Sigmoid colon (tissue), 7 donors: ENCODE measurements around the gene CDCP1. TPM values are rescaled to one million over a fixed set of nuclear protein-coding genes. Genes with fewer than 3 reads are reported as not detected.

Source experiments
- DNase-seq: peaks from one replicate; pipeline ENCODE4 v3.0.0-alpha.2; 2019
- H3K27ac ChIP-seq, 4 donors: fragments of 200-600 bp; sonication (generic); one replicate each; pipeline ENCODE4 v1.5.1; 2016 to 2019; ENCODE audit warnings: mild to moderate bottlenecking in 1 of 4
- H3K27me3 ChIP-seq, 3 donors: fragments of 200-600 bp; sonication (generic); one replicate each; pipeline ENCODE4 v1.5.1; 2019; ENCODE audit warnings: mild to moderate bottlenecking in 1 of 3
- H3K36me3 ChIP-seq, 4 donors: fragments of 200-600 bp; sonication (generic); one replicate each; pipeline ENCODE4 v1.5.1; 2016 to 2019
- H3K4me1 ChIP-seq, 4 donors: fragments of 200-600 bp; sonication (generic); one replicate each; pipeline ENCODE4 v1.5.1; 2017 to 2019
- H3K4me3 ChIP-seq, 4 donors: fragments of 200-600 bp; sonication (generic); one replicate each; pipeline ENCODE4 v1.5.1; 2017 to 2019; ENCODE audit warnings: mild to moderate bottlenecking in 2 of 4, moderate library complexity in 1 of 4
- H3K9me3 ChIP-seq, 4 donors: fragments of 200-600 bp in 3 of 4; sonication (generic) in 3 of 4; one replicate each; pipeline versions ENCODE4 v1.5.1 to v1.6.1; 2013 to 2019
- EP300 ChIP-seq, 4 donors: sonication (generic); formaldehyde crosslinking; IDR thresholded peaks; one replicate each; pipeline ENCODE4 v1.6.1; 2017; ENCODE audit warnings: antibody characterized with exemption in 4 of 4
- POLR2A ChIP-seq, 2 donors: fragments of 450-650 bp; IDR thresholded peaks; one replicate each; pipeline ENCODE4 v1.6.1; 2016; ENCODE audit warnings: antibody characterized with exemption in 2 of 2, mild to moderate bottlenecking in 2 of 2, moderate library complexity in 2 of 2
- POLR2AphosphoS5 ChIP-seq, 4 donors: sonication (generic); formaldehyde crosslinking; IDR thresholded peaks; one replicate each; pipeline ENCODE4 v1.6.1; 2017; ENCODE audit warnings: antibody characterized with exemption in 4 of 4
- WGBS, 2 donors: extraction: QIAGEN DNeasy Blood & Tissue Kit; methylation state at CpG; one replicate each; pipeline ENCODE4 v1.1.7; 2013; 5-methylcytosine and 5-hydroxymethylcytosine counted together
- intact Hi-C: fragments of 100-400 bp; cut with DNase I; formaldehyde crosslinking; loops from one replicate; pipeline ENCODE4 v1.15.1; 2023
- polyA plus RNA-seq, 3 donors: library from polyadenylated mRNA; stranded (reverse); fragments of 200-250 nt; gene quantifications; one replicate each; pipeline ENCODE4 v1.2.3, GENCODE V29; 2013
- total RNA-seq, 4 donors: library from RNA; depleted of rRNA; stranded (reverse); fragments of >200 nt; gene quantifications; one replicate each; pipeline ENCODE4 v1.1.0, GENCODE V29; 2016
- TF ChIP-seq, protein P1 (sequence below), 4 experiments: fragments of 450-650 bp in 3 of 4; fragments of 200-600 bp in 1 of 4; IDR thresholded peaks; one replicate each; pipeline ENCODE4 v1.5.1; 2016 to 2019; ENCODE audit warnings: antibody characterized with exemption in 4 of 4, mild to moderate bottlenecking in 3 of 4, moderate library complexity in 2 of 4
- donor health status: healthy with polysubstance abuse.
- donor health status: Bipolar disorder and iron deficiency.
- donor health status: healthy.

The CDCP1 gene
- total and polyA plus RNA-seq, 7 donors = 0.71 to 35.2 (median 1.2) TPM

DNA sequence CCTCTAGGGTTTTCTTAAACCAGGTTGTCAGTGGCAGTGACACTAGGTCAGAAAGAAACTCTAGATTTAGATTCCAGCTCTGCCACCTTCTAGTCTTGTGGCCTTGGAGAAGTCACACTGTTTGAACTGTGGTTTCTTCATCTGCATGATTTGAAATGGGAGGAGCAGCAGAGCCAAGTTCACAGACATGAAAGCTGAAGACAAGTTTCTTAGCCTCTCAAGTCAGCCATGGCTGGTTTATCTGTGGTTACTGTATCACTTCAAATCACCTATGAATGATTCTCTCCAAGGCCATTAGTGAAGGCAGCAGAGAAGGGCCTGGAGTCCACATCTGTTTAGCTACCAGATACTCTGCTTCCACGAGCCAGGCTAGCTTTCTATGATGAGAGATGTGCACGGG, 104.5 kb downstream of the CDCP1 start:
- Histone ChIP-seq H3K27me3 (no peaks in the 10 kb centered on the region), H3K4me1 (peaks cover 0 to 36% (median 13%) of the 10 kb centered on the region in 4 donors), H3K9me3 (no peaks in the 10 kb centered on the region), H3K36me3 (no peaks in the 10 kb centered on the region), H3K4me3 (no peak overlapping the region), H3K27ac (peak overlapping the region in 1 of 4 donors; percentile 12)
- TF ChIP-seq, protein P1, sequence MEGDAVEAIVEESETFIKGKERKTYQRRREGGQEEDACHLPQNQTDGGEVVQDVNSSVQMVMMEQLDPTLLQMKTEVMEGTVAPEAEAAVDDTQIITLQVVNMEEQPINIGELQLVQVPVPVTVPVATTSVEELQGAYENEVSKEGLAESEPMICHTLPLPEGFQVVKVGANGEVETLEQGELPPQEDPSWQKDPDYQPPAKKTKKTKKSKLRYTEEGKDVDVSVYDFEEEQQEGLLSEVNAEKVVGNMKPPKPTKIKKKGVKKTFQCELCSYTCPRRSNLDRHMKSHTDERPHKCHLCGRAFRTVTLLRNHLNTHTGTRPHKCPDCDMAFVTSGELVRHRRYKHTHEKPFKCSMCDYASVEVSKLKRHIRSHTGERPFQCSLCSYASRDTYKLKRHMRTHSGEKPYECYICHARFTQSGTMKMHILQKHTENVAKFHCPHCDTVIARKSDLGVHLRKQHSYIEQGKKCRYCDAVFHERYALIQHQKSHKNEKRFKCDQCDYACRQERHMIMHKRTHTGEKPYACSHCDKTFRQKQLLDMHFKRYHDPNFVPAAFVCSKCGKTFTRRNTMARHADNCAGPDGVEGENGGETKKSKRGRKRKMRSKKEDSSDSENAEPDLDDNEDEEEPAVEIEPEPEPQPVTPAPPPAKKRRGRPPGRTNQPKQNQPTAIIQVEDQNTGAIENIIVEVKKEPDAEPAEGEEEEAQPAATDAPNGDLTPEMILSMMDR (IDR thresholded peaks at IDR 0.05) = no peak
- TF ChIP-seq POLR2A (IDR thresholded peaks at IDR 0.05) = no peak
- WGBS, 2 donors = 86 to 94% methylated on average over 2 of the region's 2 CpGs
- intact Hi-C loops = no loop called here
- DNase-seq = no peak

DNA sequence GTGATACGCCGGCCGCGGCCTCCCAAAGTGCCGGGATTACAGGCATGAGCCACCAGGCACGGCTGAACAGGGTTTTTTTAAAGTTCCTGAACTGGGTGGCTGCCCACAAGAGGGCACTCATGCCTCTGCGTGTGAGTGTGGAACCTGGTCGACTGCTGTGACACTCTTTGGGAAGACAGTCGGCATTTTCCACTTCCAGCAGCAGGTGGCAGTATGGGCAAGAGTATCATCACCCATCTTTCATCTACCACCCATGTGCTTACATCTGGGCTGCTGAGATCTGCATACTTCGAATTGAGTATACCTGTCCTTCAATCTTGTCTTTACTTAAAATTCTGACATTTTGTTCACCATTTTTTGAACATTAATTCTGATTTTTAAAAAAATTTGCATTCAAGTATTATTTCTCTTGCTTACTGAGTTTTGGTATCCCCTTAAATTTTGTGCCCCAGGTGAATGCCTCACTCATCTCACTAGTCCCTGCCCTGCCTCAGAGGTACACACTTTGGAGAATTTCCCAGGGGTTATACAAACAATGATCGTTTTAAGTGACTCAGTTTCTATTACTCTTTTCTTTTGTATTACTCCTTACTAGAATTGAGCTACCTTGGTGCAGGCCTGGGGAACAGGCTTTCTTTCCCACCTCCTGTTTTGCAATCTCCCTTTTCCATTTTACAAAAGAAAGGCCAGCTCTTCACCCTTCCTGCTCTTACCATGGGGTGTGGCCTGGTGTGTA, 108.3 kb downstream of the CDCP1 start:
- no peaks in the 10 kb centered on the region for H3K9me3 ChIP-seq
- no peaks in the 10 kb centered on the region for H3K36me3 ChIP-seq
- WGBS, 2 donors = 2 to 3% methylated on average over 11 of the region's 11 CpGs
- TF ChIP-seq EP300 (IDR thresholded peaks at IDR 0.05) (no peak), POLR2AphosphoS5 (IDR thresholded peaks at IDR 0.05) (peak in 3 of 4 donors; percentile 20 to 53 (median 35))
- TF ChIP-seq, protein P1 (IDR thresholded peaks at IDR 0.05) = peak; percentile 94 to 99 (median 94)
- peak overlapping the region in 3 of 4 donors; percentile 66 to 79 (median 75) for H3K27ac ChIP-seq
- H3K4me1 ChIP-seq = peaks cover 0 to 43% (median 29%) of the 10 kb centered on the region in 4 donors
- no peaks in the 10 kb centered on the region for H3K27me3 ChIP-seq
- H3K4me3 ChIP-seq = no peak overlapping the region
- intact Hi-C loops = loop anchor here (1.0 to 5.0 kb wide), 6 partner anchors 61 to 619 kb away; partner anchors contain the start of genes EXOSC7, TMEM158 and ZDHHC3
- DNase-seq = peak; percentile 95

GRCh38 chr3:45035441-45036301, 110.5 kb downstream of the CDCP1 start:
- no peaks in the 10 kb centered on the region for H3K36me3 ChIP-seq
- H3K27me3 ChIP-seq = no peaks in the 10 kb centered on the region
- DNase-seq = peak; percentile 79
- 23 to 31% methylated on average over 64 of the region's 64 CpGs for WGBS, 2 donors
- TF ChIP-seq EP300 (IDR thresholded peaks at IDR 0.05) = no peak
- intact Hi-C loops = loop anchor here (5.0 kb wide), 4 partner anchors 58 to 622 kb away; partner anchors contain the start of genes EXOSC7, TMEM158 and ZDHHC3
- no peaks in the 10 kb centered on the region for H3K9me3 ChIP-seq
- peak overlapping the region; percentile 55 to 79 (median 70) for H3K27ac ChIP-seq
- H3K4me3 ChIP-seq = peak overlapping the region; percentile 17 to 48 (median 44)
- H3K4me1 ChIP-seq = peaks cover 0 to 34% (median 27%) of the 10 kb centered on the region in 4 donors

DNA sequence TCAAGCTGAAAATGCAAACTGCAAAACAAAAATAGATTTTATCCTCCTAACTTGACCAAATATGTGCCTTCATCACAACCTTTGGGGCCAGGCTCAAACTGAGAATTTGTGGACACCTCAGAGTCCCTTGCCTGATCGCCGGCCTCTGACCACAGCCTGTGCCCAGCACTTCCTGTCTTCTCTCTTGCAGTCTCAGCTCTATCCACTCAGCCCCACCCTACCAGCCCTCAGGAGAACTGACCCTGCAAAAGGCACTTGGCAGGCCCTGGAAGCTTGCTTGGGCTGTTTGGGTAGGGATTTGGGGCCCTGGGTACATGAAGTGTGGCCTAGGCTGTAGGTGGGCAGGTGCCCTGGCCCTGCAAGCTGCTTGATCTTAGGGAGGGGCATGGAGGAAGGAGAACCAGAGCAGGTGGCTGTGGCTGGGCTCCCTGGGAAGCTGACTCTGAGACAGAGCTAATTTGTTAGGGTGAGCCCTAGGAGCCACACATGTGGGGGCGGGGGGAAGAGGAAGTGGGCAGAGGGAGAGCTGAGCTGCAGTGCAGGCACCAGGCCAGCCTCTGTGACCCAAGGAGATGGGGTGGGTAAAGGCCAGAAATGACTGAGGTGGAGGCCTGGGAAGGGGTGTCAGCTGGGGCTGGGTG, 111.4 kb downstream of the CDCP1 start:
- TF ChIP-seq, protein P1 (IDR thresholded peaks at IDR 0.05) = no peak
- TF ChIP-seq POLR2AphosphoS5 (IDR thresholded peaks at IDR 0.05) (no peak), EP300 (IDR thresholded peaks at IDR 0.05) (no peak), POLR2A (IDR thresholded peaks at IDR 0.05) (no peak)
- H3K36me3 ChIP-seq = no peaks in the 10 kb centered on the region
- no peaks in the 10 kb centered on the region for H3K27me3 ChIP-seq
- DNase-seq = peak; percentile 82
- WGBS, 2 donors = 32 to 51% methylated on average over 3 of the region's 3 CpGs
- no peaks in the 10 kb centered on the region for H3K9me3 ChIP-seq
- intact Hi-C loops = loop anchor here (5.0 kb wide), 4 partner anchors 57 to 623 kb away; partner anchors contain the start of genes EXOSC7, TMEM158 and ZDHHC3
- peak overlapping the region; percentile 55 to 79 (median 70) for H3K27ac ChIP-seq
- peaks cover 0 to 37% (median 30%) of the 10 kb centered on the region in 4 donors for H3K4me1 ChIP-seq
- no peak overlapping the region for H3K4me3 ChIP-seq
